Neural cell (in vitro differentiated cells): ENCODE results near the gene BRF1. TPM values are rescaled to one million over a fixed set of nuclear protein-coding genes. Genes with fewer than 3 reads are reported as not detected.

Source experiments
- H2AFZ ChIP-seq: fragments of 200-600, 300-800 bp; sonication (generic), shearing (Covaris generic); 2 replicates; pipeline ENCODE4 v1.6.0; 2014; ENCODE audit warnings: low read depth, mild to moderate bottlenecking, antibody characterized with exemption, low read length, moderate library complexity
- H3F3A ChIP-seq: fragments of 200-600 bp; shearing (Covaris generic); 2 replicates; pipeline ENCODE4 v1.6.1; 2016; ENCODE audit warnings: mild to moderate bottlenecking, moderate library complexity, mixed read lengths, antibody characterized with exemption, low read length; ENCODE audit not compliant: insufficient read depth, poor library complexity, severe bottlenecking
- H3K27ac ChIP-seq: fragments of 200-600, 300-800 bp; sonication (generic), shearing (Covaris generic); 2 replicates; pipeline ENCODE4 v1.5.1; 2014; ENCODE audit warnings: mild to moderate bottlenecking, low read length, moderate library complexity
- H3K27me3 ChIP-seq: fragments of 300-800, 200-600 bp; sonication (generic), shearing (Covaris generic); 2 replicates; pipeline ENCODE4 v1.6.0; 2014; ENCODE audit warnings: mild to moderate bottlenecking, low read depth, low read length, moderate library complexity; ENCODE audit not compliant: insufficient read depth
- H3K36me3 ChIP-seq: fragments of 300-800, 200-600 bp; sonication (generic), shearing (Covaris generic); 2 replicates; pipeline ENCODE4 v1.5.1; 2014; ENCODE audit warnings: mild to moderate bottlenecking, antibody characterized with exemption, low read length, moderate library complexity; ENCODE audit not compliant: insufficient read depth
- H3K4me2 ChIP-seq: fragments of 300-800, 200-600 bp; sonication (generic), shearing (Covaris generic); 2 replicates; pipeline ENCODE4 v1.6.0; 2014; ENCODE audit warnings: mild to moderate bottlenecking, low read length
- H3K4me3 ChIP-seq: fragments of 300-800, 200-600 bp; sonication (generic), shearing (Covaris generic); 2 replicates; pipeline ENCODE4 v1.5.1; 2014; ENCODE audit warnings: mild to moderate bottlenecking, low read length, moderate library complexity
- H3K79me2 ChIP-seq: fragments of 200-600 bp; shearing (Covaris generic); replicated peaks from 2 replicates; pipeline ENCODE4 v1.6.0; 2014; ENCODE audit warnings: mild to moderate bottlenecking, low read length, moderate library complexity; ENCODE audit not compliant: insufficient read depth
- H3K9ac ChIP-seq: fragments of 300-800, 200-600 bp; sonication (generic), shearing (Covaris generic); 2 replicates; pipeline ENCODE4 v1.6.1; 2016; ENCODE audit warnings: mild to moderate bottlenecking, low read length, mixed read lengths
- H3K9me2 ChIP-seq: fragments of 200-600 bp; shearing (Covaris generic); 2 replicates; pipeline ENCODE4 v1.6.1; 2016; ENCODE audit warnings: mild to moderate bottlenecking, low read length, mixed read lengths; ENCODE audit not compliant: insufficient read depth
- H3K9me3 ChIP-seq: fragments of 200-600, 300-800 bp; sonication (generic), shearing (Covaris generic); 2 replicates; pipeline ENCODE4 v1.6.1; 2016; ENCODE audit warnings: mild to moderate bottlenecking, mixed run types, low read length, moderate library complexity, mixed read lengths
- H4K20me1 ChIP-seq: fragments of 200-600 bp; shearing (Covaris generic); 2 replicates; pipeline ENCODE4 v1.6.1; 2016; ENCODE audit warnings: mild to moderate bottlenecking, mixed run types; ENCODE audit not compliant: insufficient read depth
- EP300 ChIP-seq: fragments of 450-650 bp; conservative IDR thresholded peaks from 2 replicates; pipeline ENCODE4 v1.6.1; 2014; ENCODE audit warnings: antibody characterized with exemption, mild to moderate bottlenecking, moderate library complexity; ENCODE audit not compliant: poor library complexity, severe bottlenecking
- EZH2 ChIP-seq: fragments of 200-600, 300-800 bp; shearing (Covaris generic), sonication (generic); IDR thresholded peaks from 2 replicates; pipeline ENCODE4 v1.6.1; 2014; ENCODE audit warnings: antibody characterized with exemption, low read length, borderline replicate concordance, mild to moderate bottlenecking; ENCODE audit not compliant: insufficient read depth, poor library complexity, severe bottlenecking
- MXI1 ChIP-seq: fragments of 450-650 bp; conservative IDR thresholded peaks from 2 replicates; pipeline ENCODE4 v1.6.1; 2014; ENCODE audit warnings: antibody characterized with exemption, mild to moderate bottlenecking; ENCODE audit not compliant: poor library complexity, severe bottlenecking
- POLR2AphosphoS5 ChIP-seq: IDR thresholded peaks from 2 replicates; pipeline ENCODE4 v1.6.1; 2012
- RAD21 ChIP-seq: fragments of 450-650 bp; conservative IDR thresholded peaks from 2 replicates; pipeline ENCODE4 v1.6.1; 2014; ENCODE audit warnings: antibody characterized with exemption, mild to moderate bottlenecking, moderate library complexity
- REST ChIP-seq: IDR thresholded peaks from 2 replicates; pipeline ENCODE4 v1.6.1; 2012; ENCODE audit warnings: borderline replicate concordance
- SMC3 ChIP-seq: fragments of 450-650 bp; conservative IDR thresholded peaks from 2 replicates; pipeline ENCODE4 v1.6.1; 2014; ENCODE audit warnings: antibody characterized with exemption, mild to moderate bottlenecking, moderate library complexity; ENCODE audit not compliant: poor library complexity
- TAF1 ChIP-seq: IDR thresholded peaks from 2 replicates; pipeline ENCODE4 v1.6.1; 2012; ENCODE audit warnings: low read depth
- polyA plus RNA-seq: library from polyadenylated mRNA; depleted of rRNA; stranded (reverse); fragments of >200 nt; gene quantifications from 2 replicates; pipeline ENCODE4 v1.2.3, GENCODE V29; 2014
- TF ChIP-seq, protein P1 (sequence below): fragments of 450-650 bp; IDR thresholded peaks from 2 replicates; pipeline ENCODE4 v1.5.1; 2014; ENCODE audit warnings: antibody characterized with exemption, mild to moderate bottlenecking, moderate library complexity; ENCODE audit not compliant: poor library complexity, severe bottlenecking

Gene BRF1
- polyA plus RNA-seq, 1 donor from 2014 or later = 69.4 TPM

GRCh38 chr14:105329411-105330150 is 28.8 kb upstream of the BRF1 start:
- no peak for TF ChIP-seq POLR2AphosphoS5
- no peak for TF ChIP-seq EZH2
- TF ChIP-seq, protein P1, sequence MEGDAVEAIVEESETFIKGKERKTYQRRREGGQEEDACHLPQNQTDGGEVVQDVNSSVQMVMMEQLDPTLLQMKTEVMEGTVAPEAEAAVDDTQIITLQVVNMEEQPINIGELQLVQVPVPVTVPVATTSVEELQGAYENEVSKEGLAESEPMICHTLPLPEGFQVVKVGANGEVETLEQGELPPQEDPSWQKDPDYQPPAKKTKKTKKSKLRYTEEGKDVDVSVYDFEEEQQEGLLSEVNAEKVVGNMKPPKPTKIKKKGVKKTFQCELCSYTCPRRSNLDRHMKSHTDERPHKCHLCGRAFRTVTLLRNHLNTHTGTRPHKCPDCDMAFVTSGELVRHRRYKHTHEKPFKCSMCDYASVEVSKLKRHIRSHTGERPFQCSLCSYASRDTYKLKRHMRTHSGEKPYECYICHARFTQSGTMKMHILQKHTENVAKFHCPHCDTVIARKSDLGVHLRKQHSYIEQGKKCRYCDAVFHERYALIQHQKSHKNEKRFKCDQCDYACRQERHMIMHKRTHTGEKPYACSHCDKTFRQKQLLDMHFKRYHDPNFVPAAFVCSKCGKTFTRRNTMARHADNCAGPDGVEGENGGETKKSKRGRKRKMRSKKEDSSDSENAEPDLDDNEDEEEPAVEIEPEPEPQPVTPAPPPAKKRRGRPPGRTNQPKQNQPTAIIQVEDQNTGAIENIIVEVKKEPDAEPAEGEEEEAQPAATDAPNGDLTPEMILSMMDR = no peak
- TF ChIP-seq SMC3 = no peak
- TF ChIP-seq RAD21 = no peak
- TF ChIP-seq MXI1 = no peak
- no peak for TF ChIP-seq EP300
- no peak for TF ChIP-seq REST
- TF ChIP-seq TAF1 = no peak
- H3K79me2 ChIP-seq = peaks cover 45% of the 10 kb centered on the region
- H3F3A ChIP-seq = no peaks in the 10 kb centered on the region
- no peaks in the 10 kb centered on the region for H3K27me3 ChIP-seq
- peaks cover 26% of the 10 kb centered on the region for H4K20me1 ChIP-seq
- no peaks in the 10 kb centered on the region for H3K9me2 ChIP-seq
- H3K27ac ChIP-seq = no peak overlapping the region
- no peak overlapping the region for H2AFZ ChIP-seq
- H3K36me3 ChIP-seq = no peaks in the 10 kb centered on the region
- no peak overlapping the region for H3K4me3 ChIP-seq
- H3K9me3 ChIP-seq = no peaks in the 10 kb centered on the region
- H3K9ac ChIP-seq = no peak overlapping the region
- H3K4me2 ChIP-seq = no peak overlapping the region

DNA sequence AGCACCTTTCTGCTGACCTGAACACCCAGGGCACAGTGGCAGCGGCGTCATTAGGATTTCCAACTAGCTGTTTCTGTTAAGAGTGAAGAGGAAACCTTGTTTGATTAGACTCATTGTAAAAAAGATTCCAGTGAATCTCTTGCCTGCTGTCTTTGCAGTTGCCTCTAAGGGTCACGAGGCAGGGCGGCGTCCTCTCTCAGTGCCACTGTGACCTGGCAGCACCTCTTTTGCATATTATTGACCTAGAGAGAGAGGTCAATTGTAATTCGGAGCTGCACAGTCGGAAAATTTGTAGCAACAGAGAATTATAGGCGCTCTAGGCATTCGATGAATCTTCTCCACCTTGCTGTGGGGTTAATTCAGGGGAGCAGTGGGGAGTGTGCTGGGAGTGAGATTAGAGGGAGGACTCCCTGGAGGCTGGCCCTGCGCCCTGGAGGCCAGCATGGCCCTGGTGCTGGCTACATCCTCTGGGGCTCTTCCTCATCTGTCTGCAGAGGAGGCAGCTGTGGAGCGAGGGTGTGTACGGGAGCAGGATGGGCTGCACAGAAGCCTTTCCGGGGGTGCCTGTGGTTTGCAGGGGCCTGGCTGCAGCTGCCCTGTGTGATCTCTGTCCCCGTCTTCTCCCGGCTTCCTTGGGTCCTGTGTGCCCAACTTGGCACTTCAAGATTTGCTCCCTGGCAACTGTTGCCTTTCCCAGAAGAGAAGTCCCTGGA is 28.0 kb upstream of the BRF1 start:
- H3K27me3 ChIP-seq = no peaks in the 10 kb centered on the region
- no peaks in the 10 kb centered on the region for H3K9me2 ChIP-seq
- no peak overlapping the region for H2AFZ ChIP-seq
- H3K4me3 ChIP-seq = no peak overlapping the region
- H3F3A ChIP-seq = no peaks in the 10 kb centered on the region
- no peak overlapping the region for H3K27ac ChIP-seq
- no peaks in the 10 kb centered on the region for H3K36me3 ChIP-seq
- no peak overlapping the region for H3K9ac ChIP-seq
- H4K20me1 ChIP-seq = peaks cover 23% of the 10 kb centered on the region
- no peaks in the 10 kb centered on the region for H3K9me3 ChIP-seq
- no peak overlapping the region for H3K4me2 ChIP-seq
- H3K79me2 ChIP-seq = peaks cover 53% of the 10 kb centered on the region
- no peak for TF ChIP-seq MXI1
- no peak for TF ChIP-seq REST
- no peak for TF ChIP-seq EP300
- TF ChIP-seq POLR2AphosphoS5 = no peak
- TF ChIP-seq RAD21 = no peak
- TF ChIP-seq, protein P1 = no peak
- no peak for TF ChIP-seq TAF1
- no peak for TF ChIP-seq EZH2
